OCI-LY7 (cell line): ENCODE data around the gene DCST2. TPM values are rescaled to one million over a fixed set of nuclear protein-coding genes. Genes with fewer than 3 reads are reported as not detected.

Experiments used
- BruUV-seq: library from RNA; stranded (reverse); fragments of 400-500 nt; replicated peaks from 2 replicates; lab custom pipeline; 2021; lab: Mats Ljungman, UMichigan
- CTCF ChIA-PET: fragments of 300-600 bp; sonication (Branson Sonifier 250); formaldehyde crosslinking; loops from one replicate; lab custom pipeline; 2022; ENCODE audit warnings: antibody characterized with exemption; ENCODE audit not compliant: unreplicated experiment; lab: Charles Lee
- POLR2A ChIA-PET: fragments of 300-600 bp; sonication (Branson Sonifier 250); formaldehyde crosslinking; loops from one replicate; lab custom pipeline; 2022; ENCODE audit warnings: antibody characterized with exemption; lab: Charles Lee
- DNase-seq: peaks from one replicate; pipeline ENCODE4 v3.0.0-alpha.2; 2015; ENCODE audit warnings: low spot score
- H2AFZ ChIP-seq: fragments of 200-600 bp; sonication (generic), shearing (Covaris generic); 2 replicates; pipeline ENCODE4 v1.6.1; 2014; ENCODE audit warnings: mild to moderate bottlenecking, antibody characterized with exemption, low read length, moderate library complexity
- H3K27ac ChIP-seq: fragments of 200-600 bp; sonication (generic); 2 replicates; pipeline ENCODE4 v1.5.1; 2014; ENCODE audit warnings: mixed run types, low read depth, mild to moderate bottlenecking, moderate library complexity, low read length, inconsistent platforms; ENCODE audit not compliant: poor library complexity, severe bottlenecking
- H3K36me3 ChIP-seq: fragments of 200-600 bp; sonication (generic); 2 replicates; pipeline ENCODE4 v1.6.1; 2014; ENCODE audit warnings: mild to moderate bottlenecking, antibody characterized with exemption, low read length, moderate library complexity, mixed read lengths; ENCODE audit not compliant: insufficient read depth
- H3K4me1 ChIP-seq: fragments of 200-600 bp; sonication (generic); 2 replicates; pipeline ENCODE4 v1.5.1; 2014; ENCODE audit warnings: mild to moderate bottlenecking, low read length; ENCODE audit not compliant: insufficient read depth, poor library complexity, severe bottlenecking
- H3K4me2 ChIP-seq: fragments of 200-600 bp; sonication (generic); 2 replicates; pipeline ENCODE4 v1.6.1; 2014; ENCODE audit warnings: mild to moderate bottlenecking, low read length
- H3K4me3 ChIP-seq: fragments of 200-600 bp; sonication (generic); 2 replicates; pipeline ENCODE4 v1.5.1; 2014; ENCODE audit warnings: mild to moderate bottlenecking, low read depth, low read length; ENCODE audit not compliant: poor library complexity, severe bottlenecking
- H3K79me2 ChIP-seq: fragments of 200-600 bp; sonication (generic); 2 replicates; pipeline ENCODE4 v1.6.1; 2016; ENCODE audit warnings: low read depth, mild to moderate bottlenecking, low read length, moderate library complexity, mixed read lengths; ENCODE audit not compliant: insufficient read depth
- H3K9me2 ChIP-seq: fragments of 200-600 bp; sonication (generic); 2 replicates; pipeline ENCODE4 v1.6.1; 2016; ENCODE audit warnings: mild to moderate bottlenecking, low read length, mixed read lengths; ENCODE audit not compliant: insufficient read depth
- H3K9me3 ChIP-seq: fragments of 200-600 bp; sonication (generic); 2 replicates; pipeline ENCODE4 v1.6.1; 2014; ENCODE audit warnings: mild to moderate bottlenecking, mixed run types, low read length, mixed read lengths
- H4K20me1 ChIP-seq: fragments of 200-600 bp; sonication (generic); 2 replicates; pipeline ENCODE4 v1.6.1; 2014; ENCODE audit warnings: mild to moderate bottlenecking, antibody characterized with exemption, low read length, moderate library complexity, mixed read lengths; ENCODE audit not compliant: insufficient read depth
- EZH2phosphoT487 ChIP-seq: fragments of 200-600 bp; sonication (generic); IDR thresholded peaks from 2 replicates; pipeline ENCODE4 v1.6.1; 2018; ENCODE audit warnings: low read depth, borderline replicate concordance, mild to moderate bottlenecking, mixed run types, antibody characterized with exemption, low read length, moderate library complexity, mixed read lengths
- intact Hi-C: fragments of 100-400 bp; cut with micrococcal nuclease; formaldehyde crosslinking; loops from one replicate; pipeline ENCODE4 v1.10.0; 2022; ENCODE audit not compliant: unreplicated experiment
- total RNA-seq, 2 experiments: library from RNA; depleted of rRNA in 1 of 2; stranded (reverse); fragments of >200 nt in 1 of 2; shearing (Covaris generic) in 1 of 2; gene quantifications; 2 replicates each; pipeline ENCODE4 v1.2.3, GENCODE V29; 2014 to 2022
- TF ChIP-seq, protein P1 (sequence below): fragments of 200-600 bp; sonication (generic); conservative IDR thresholded peaks from 2 replicates; pipeline ENCODE4 v1.5.1; 2014; ENCODE audit warnings: mild to moderate bottlenecking, antibody characterized with exemption, low read length, moderate library complexity, mixed read lengths

The DCST2 gene
- total RNA-seq, 2 experiments from 2014 or later = 0.85 to 2.0 TPM

DNA sequence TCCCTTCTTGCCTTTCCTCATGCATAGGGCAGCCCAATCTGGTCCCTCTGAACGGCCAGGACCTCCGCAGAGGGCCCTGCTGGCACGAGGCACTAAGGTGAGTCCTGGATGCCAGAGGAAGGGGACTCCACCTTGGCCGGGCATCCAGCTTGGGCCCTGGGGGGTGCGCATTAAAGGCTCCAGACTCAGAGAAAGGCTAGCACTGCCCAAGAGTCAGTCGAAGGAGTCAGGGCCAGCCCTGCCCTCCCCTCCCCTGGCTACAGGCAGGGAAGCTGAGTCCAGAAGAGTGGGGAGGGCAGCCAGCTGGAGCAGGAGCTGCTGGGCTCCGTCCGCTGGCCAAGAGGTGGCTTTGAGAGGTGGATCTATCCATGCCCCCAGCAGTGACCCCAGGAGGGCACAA is 27.2 kb upstream of the DCST2 start:
- Histone ChIP-seq H3K36me3 (peaks cover 18% of the 10 kb centered on the region; the same call in 1 of the 2 replicates), H3K79me2 (peaks cover 7% of the 10 kb centered on the region; the same call in 1 of the 2 replicates), H3K4me1 (peaks cover 32% of the 10 kb centered on the region), H3K4me2 (no peak overlapping the region), H3K9me2 (no peaks in the 10 kb centered on the region), H3K27ac (no peak overlapping the region), H2AFZ (no peak overlapping the region), H3K9me3 (no peaks in the 10 kb centered on the region), H4K20me1 (no peaks in the 10 kb centered on the region), H3K4me3 (no peak overlapping the region)
- BruUV-seq = no TSS peak
- CTCF ChIA-PET = interaction anchor here (0.5 to 1.5 kb wide), 2 partner anchors 8 to 170 kb away, joined by 4 to 5 read pairs; no protein-coding TSS in a partner anchor
- DNase-seq = no peak
- POLR2A ChIA-PET = interaction anchor here (1.0 kb wide), 1 partner anchor 8 kb away, joined by 6 read pairs; no protein-coding TSS in a partner anchor
- TF ChIP-seq EZH2phosphoT487 = no peak
- TF ChIP-seq, protein P1, sequence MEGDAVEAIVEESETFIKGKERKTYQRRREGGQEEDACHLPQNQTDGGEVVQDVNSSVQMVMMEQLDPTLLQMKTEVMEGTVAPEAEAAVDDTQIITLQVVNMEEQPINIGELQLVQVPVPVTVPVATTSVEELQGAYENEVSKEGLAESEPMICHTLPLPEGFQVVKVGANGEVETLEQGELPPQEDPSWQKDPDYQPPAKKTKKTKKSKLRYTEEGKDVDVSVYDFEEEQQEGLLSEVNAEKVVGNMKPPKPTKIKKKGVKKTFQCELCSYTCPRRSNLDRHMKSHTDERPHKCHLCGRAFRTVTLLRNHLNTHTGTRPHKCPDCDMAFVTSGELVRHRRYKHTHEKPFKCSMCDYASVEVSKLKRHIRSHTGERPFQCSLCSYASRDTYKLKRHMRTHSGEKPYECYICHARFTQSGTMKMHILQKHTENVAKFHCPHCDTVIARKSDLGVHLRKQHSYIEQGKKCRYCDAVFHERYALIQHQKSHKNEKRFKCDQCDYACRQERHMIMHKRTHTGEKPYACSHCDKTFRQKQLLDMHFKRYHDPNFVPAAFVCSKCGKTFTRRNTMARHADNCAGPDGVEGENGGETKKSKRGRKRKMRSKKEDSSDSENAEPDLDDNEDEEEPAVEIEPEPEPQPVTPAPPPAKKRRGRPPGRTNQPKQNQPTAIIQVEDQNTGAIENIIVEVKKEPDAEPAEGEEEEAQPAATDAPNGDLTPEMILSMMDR = no peak
- intact Hi-C loops = loop anchor here (2.0 to 5.0 kb wide), 7 partner anchors 16 to 502 kb away; partner anchors contain the start of genes ADAR, FLAD1, PYGO2 and UBE2Q1

GRCh38 chr1:155057788-155058211 is 24.2 kb upstream of the DCST2 start:
- H4K20me1 ChIP-seq = no peaks in the 10 kb centered on the region
- H3K4me1 ChIP-seq = peaks cover 27% of the 10 kb centered on the region
- H3K27ac ChIP-seq = no peak overlapping the region
- no peak overlapping the region for H3K4me3 ChIP-seq
- TF ChIP-seq EZH2phosphoT487 = no peak
- TF ChIP-seq, protein P1 = no peak; the same call in 1 of the 2 replicates
- CTCF ChIA-PET = interaction anchor here (1.0 kb wide), 2 partner anchors 13 to 104 kb away, joined by 3 read pairs; no protein-coding TSS in a partner anchor
- H3K4me2 ChIP-seq = no peak overlapping the region
- POLR2A ChIA-PET = no interaction called here
- BruUV-seq = no TSS peak
- H3K36me3 ChIP-seq = peaks cover 18% of the 10 kb centered on the region; the same call in 1 of the 2 replicates
- no peaks in the 10 kb centered on the region for H3K9me3 ChIP-seq
- DNase-seq = no peak
- no peak overlapping the region for H2AFZ ChIP-seq
- intact Hi-C loops = no loop called here
- H3K79me2 ChIP-seq = no peaks in the 10 kb centered on the region
- no peaks in the 10 kb centered on the region for H3K9me2 ChIP-seq

GRCh38 chr1:155057104-155057503 is 23.5 kb upstream of the DCST2 start:
- BruUV-seq = no TSS peak
- H4K20me1 ChIP-seq = no peaks in the 10 kb centered on the region
- POLR2A ChIA-PET = interaction anchor here (1.0 kb wide), 1 partner anchor 101 kb away, joined by 3 read pairs; the partner anchor contains the start of gene PBXIP1
- H2AFZ ChIP-seq = no peak overlapping the region
- H3K27ac ChIP-seq = no peak overlapping the region
- H3K79me2 ChIP-seq = no peaks in the 10 kb centered on the region
- intact Hi-C loops = no loop called here
- no peak overlapping the region for H3K4me2 ChIP-seq
- peaks cover 27% of the 10 kb centered on the region for H3K4me1 ChIP-seq
- CTCF ChIA-PET = interaction anchor here (1.0 kb wide), 2 partner anchors 13 to 103 kb away, joined by 3 read pairs; no protein-coding TSS in a partner anchor
- no peaks in the 10 kb centered on the region for H3K9me2 ChIP-seq
- H3K36me3 ChIP-seq = peaks cover 18% of the 10 kb centered on the region; the same call in 1 of the 2 replicates
- DNase-seq = no peak
- H3K4me3 ChIP-seq = no peak overlapping the region
- no peak for TF ChIP-seq EZH2phosphoT487
- TF ChIP-seq, protein P1 = no peak
- H3K9me3 ChIP-seq = no peaks in the 10 kb centered on the region
